Loucy (cell line): Measurements from ENCODE around the gene MAP7D2.

Experiments
- H2AFZ ChIP-seq: fragments of 200-600 bp; sonication (generic); 2 replicates; pipeline ENCODE4 v1.6.0; 2016; ENCODE audit warnings: antibody characterized with exemption, mild to moderate bottlenecking, low read length, moderate library complexity
- H3F3A ChIP-seq: fragments of 200-600 bp; 2 replicates; pipeline ENCODE4 v1.6.0; 2016; ENCODE audit warnings: antibody characterized with exemption, low read depth, mild to moderate bottlenecking
- H3K27me3 ChIP-seq: fragments of 200-600 bp; sonication (generic); 2 replicates; pipeline ENCODE4 v1.6.1; 2014; ENCODE audit warnings: low read length, mild to moderate bottlenecking; ENCODE audit not compliant: insufficient read depth, poor library complexity, severe bottlenecking
- H3K36me3 ChIP-seq: fragments of 200-600 bp; sonication (generic); 2 replicates; pipeline ENCODE4 v1.6.1; 2016; ENCODE audit warnings: low read length; ENCODE audit not compliant: insufficient read depth
- H3K4me1 ChIP-seq: fragments of 200-600 bp; sonication (generic); 2 replicates; pipeline ENCODE4 v1.5.1; 2014; ENCODE audit warnings: low read length, mild to moderate bottlenecking; ENCODE audit not compliant: insufficient read depth, poor library complexity, severe bottlenecking
- H3K4me2 ChIP-seq: fragments of 200-600 bp; sonication (generic); 2 replicates; pipeline ENCODE4 v1.6.0; 2014; ENCODE audit warnings: antibody characterized with exemption, low read length, low read depth, mild to moderate bottlenecking; ENCODE audit not compliant: poor library complexity, severe bottlenecking
- H3K4me3 ChIP-seq: fragments of 200-600 bp; sonication (generic); 2 replicates; pipeline ENCODE4 v1.5.1; 2014; ENCODE audit warnings: low read length, mild to moderate bottlenecking, mixed read lengths; ENCODE audit not compliant: poor library complexity, severe bottlenecking
- H3K79me2 ChIP-seq: fragments of 200-600 bp; sonication (generic); 2 replicates; pipeline ENCODE4 v1.6.1; 2014; ENCODE audit warnings: low read length; ENCODE audit not compliant: insufficient read depth
- H3K9ac ChIP-seq: fragments of 200-600 bp; sonication (generic); 2 replicates; pipeline ENCODE4 v1.6.0; 2014; ENCODE audit warnings: mild to moderate bottlenecking, low read depth, low read length, moderate library complexity; ENCODE audit not compliant: poor library complexity, severe bottlenecking
- H3K9me2 ChIP-seq: fragments of 200-600 bp; sonication (generic); replicated peaks from 2 replicates; pipeline ENCODE4 v1.6.1; 2016; ENCODE audit warnings: low read depth, low read length, mixed read lengths
- H3K9me3 ChIP-seq: fragments of 200-600 bp; sonication (generic); 2 replicates; pipeline ENCODE4 v1.6.1; 2014; ENCODE audit warnings: mild to moderate bottlenecking, antibody characterized with exemption, low read length, low read depth; ENCODE audit not compliant: insufficient read depth
- H4K20me1 ChIP-seq: fragments of 200-600 bp; sonication (generic); 2 replicates; pipeline ENCODE4 v1.6.0; 2014; ENCODE audit warnings: antibody characterized with exemption, low read length, mild to moderate bottlenecking; ENCODE audit not compliant: insufficient read depth, poor library complexity, severe bottlenecking
- EZH2phosphoT487 ChIP-seq: fragments of 200-600 bp; IDR thresholded peaks from 2 replicates; pipeline ENCODE4 v1.6.1; 2018; ENCODE audit warnings: antibody characterized with exemption, mild to moderate bottlenecking, moderate library complexity, borderline replicate concordance
- TF ChIP-seq, protein P1 (sequence below): fragments of 200-600 bp; sonication (generic); conservative IDR thresholded peaks from 2 replicates; pipeline ENCODE4 v1.5.1; 2014; ENCODE audit warnings: mild to moderate bottlenecking, antibody characterized with exemption, low read length

Gene MAP7D2

DNA sequence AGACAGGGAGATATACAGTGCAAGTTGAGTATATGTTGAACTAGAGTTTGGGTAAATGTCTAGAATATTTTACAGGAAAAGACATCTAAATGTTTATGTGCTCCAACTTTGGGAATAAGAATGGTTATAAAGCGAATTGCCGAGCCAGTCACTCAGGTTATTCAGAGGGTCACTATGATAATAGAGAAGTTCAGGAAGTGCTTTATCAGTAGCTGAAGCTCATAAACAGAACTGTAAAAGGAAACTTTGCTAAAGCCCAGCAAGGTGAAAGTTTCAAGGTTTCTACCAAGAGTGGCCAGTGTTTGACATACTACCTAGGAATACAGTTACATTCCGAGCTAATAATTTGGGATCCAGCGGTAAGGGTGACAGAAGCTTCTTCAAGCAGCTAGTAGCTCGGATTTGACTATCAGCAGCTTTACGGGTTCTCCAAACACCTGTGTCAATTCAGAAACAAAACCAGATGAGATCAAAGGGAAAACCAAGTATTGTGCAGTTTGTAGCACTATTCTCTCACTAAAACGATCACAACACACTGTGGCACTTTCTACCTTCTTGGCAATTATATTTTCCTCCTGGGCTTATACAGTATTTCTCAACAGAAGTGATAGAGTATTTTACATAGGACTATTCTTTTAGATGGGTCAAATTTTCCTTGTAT is 108.6 kb downstream of the MAP7D2 start:
- Histone ChIP-seq H3K27me3 (no peaks in the 10 kb centered on the region), H3K36me3 (no peaks in the 10 kb centered on the region), H4K20me1 (no peaks in the 10 kb centered on the region), H3K4me1 (peaks cover 22% of the 10 kb centered on the region), H3K79me2 (no peaks in the 10 kb centered on the region), H3K9me2 (no peaks in the 10 kb centered on the region), H3K9me3 (no peaks in the 10 kb centered on the region), H2AFZ (peak overlapping the region; percentile 41; the same call in 1 of the 2 replicates), H3F3A (no peaks in the 10 kb centered on the region), H3K4me3 (peak overlapping the region; percentile 13), H3K9ac (no peak overlapping the region), H3K4me2 (peak overlapping the region; percentile 57)
- no peak for TF ChIP-seq EZH2phosphoT487
- TF ChIP-seq, protein P1, sequence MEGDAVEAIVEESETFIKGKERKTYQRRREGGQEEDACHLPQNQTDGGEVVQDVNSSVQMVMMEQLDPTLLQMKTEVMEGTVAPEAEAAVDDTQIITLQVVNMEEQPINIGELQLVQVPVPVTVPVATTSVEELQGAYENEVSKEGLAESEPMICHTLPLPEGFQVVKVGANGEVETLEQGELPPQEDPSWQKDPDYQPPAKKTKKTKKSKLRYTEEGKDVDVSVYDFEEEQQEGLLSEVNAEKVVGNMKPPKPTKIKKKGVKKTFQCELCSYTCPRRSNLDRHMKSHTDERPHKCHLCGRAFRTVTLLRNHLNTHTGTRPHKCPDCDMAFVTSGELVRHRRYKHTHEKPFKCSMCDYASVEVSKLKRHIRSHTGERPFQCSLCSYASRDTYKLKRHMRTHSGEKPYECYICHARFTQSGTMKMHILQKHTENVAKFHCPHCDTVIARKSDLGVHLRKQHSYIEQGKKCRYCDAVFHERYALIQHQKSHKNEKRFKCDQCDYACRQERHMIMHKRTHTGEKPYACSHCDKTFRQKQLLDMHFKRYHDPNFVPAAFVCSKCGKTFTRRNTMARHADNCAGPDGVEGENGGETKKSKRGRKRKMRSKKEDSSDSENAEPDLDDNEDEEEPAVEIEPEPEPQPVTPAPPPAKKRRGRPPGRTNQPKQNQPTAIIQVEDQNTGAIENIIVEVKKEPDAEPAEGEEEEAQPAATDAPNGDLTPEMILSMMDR, result no peak

- H3K9ac ChIP-seq, result no peak overlapping the region
- H3K79me2 ChIP-seq, result no peaks in the 10 kb centered on the region
- no peaks in the 10 kb centered on the region for H3K27me3 ChIP-seq
- no peaks in the 10 kb centered on the region for H3F3A ChIP-seq
- no peaks in the 10 kb centered on the region for H4K20me1 ChIP-seq
- H2AFZ ChIP-seq, result no peak overlapping the region
- TF ChIP-seq EZH2phosphoT487, result no peak
- TF ChIP-seq, protein P1, result no peak
- no peaks in the 10 kb centered on the region for H3K9me2 ChIP-seq
- H3K9me3 ChIP-seq, result no peaks in the 10 kb centered on the region
- no peaks in the 10 kb centered on the region for H3K36me3 ChIP-seq
- peaks cover 22% of the 10 kb centered on the region for H3K4me1 ChIP-seq
- H3K4me3 ChIP-seq, result no peak overlapping the region
- no peak overlapping the region for H3K4me2 ChIP-seq
Measured at GRCh38 chrX:20005883-20006282, 110.8 kb downstream of the MAP7D2 start.

GRCh38 chrX:20001588-20001987 is 115.1 kb downstream of the MAP7D2 start:
- Histone ChIP-seq H3F3A (no peaks in the 10 kb centered on the region), H2AFZ (no peak overlapping the region), H3K9me3 (no peaks in the 10 kb centered on the region), H3K9me2 (no peaks in the 10 kb centered on the region), H4K20me1 (no peaks in the 10 kb centered on the region), H3K4me3 (no peak overlapping the region), H3K27me3 (no peaks in the 10 kb centered on the region), H3K79me2 (no peaks in the 10 kb centered on the region), H3K4me2 (no peak overlapping the region), H3K9ac (no peak overlapping the region), H3K36me3 (no peaks in the 10 kb centered on the region), H3K4me1 (no peaks in the 10 kb centered on the region)
- no peak for TF ChIP-seq EZH2phosphoT487
- TF ChIP-seq, protein P1, result no peak
